Activated naive CD4-positive, alpha-beta T cell treated with anti-CD3 and anti-CD28 coated beads, Interleukin-2, amount 50 U/mL, for 72 hours (primary cell): ENCODE results near the gene POLD1. TPM values are rescaled to one million over a fixed set of nuclear protein-coding genes. Genes with fewer than 3 reads are reported as not detected.
A peak's percentile ranks its signal among the peaks of the same experiment; 100 is the strongest.

Experiments
- ATAC-seq, 2 donors: fragments of 150-1000 bp; cut with Tn5 transposase; 2 replicates each; pipeline ENCODE4 v1.10.0; 2021; ENCODE audit warnings: mild to moderate bottlenecking in 2 of 2, moderate library complexity in 2 of 2
- DNase-seq, 2 donors: peaks; one replicate each; pipeline ENCODE4 v3.0.0; 2021 to 2022; ENCODE audit warnings: low spot score in 2 of 2
- H3K27ac Mint-ChIP-seq, 2 donors: one replicate each; pipeline ENCODE4 v1.8.0; 2022; ENCODE audit warnings: mild to moderate bottlenecking in 2 of 2, mixed read lengths in 2 of 2
- H3K36me3 Mint-ChIP-seq, 2 donors: one replicate each; pipeline ENCODE4 v1.8.0; 2022; ENCODE audit warnings: mixed read lengths in 2 of 2
- H3K9me3 Mint-ChIP-seq, 2 donors: one replicate each; pipeline ENCODE4 v1.8.0; 2022; ENCODE audit warnings: mixed read lengths in 2 of 2
- total RNA-seq, 2 donors: library from RNA; stranded (reverse); gene quantifications; one replicate each; pipeline ENCODE4 v1.2.3, GENCODE V29; 2022

Gene POLD1
- total RNA-seq, 2 donors from 2014 or later, result 183 to 254 TPM

GRCh38 chr19:50361290-50362029 is 22.7 kb upstream of the POLD1 start:
- peaks cover 13 to 20% of the 10 kb centered on the region in 2 donors for H3K9me3 Mint-ChIP-seq
- DNase-seq (no peak), ATAC-seq (no peak)
- H3K27ac Mint-ChIP-seq, result peak overlapping the region; percentile 91
- peaks cover 43 to 65% of the 10 kb centered on the region in 2 donors for H3K36me3 Mint-ChIP-seq

DNA sequence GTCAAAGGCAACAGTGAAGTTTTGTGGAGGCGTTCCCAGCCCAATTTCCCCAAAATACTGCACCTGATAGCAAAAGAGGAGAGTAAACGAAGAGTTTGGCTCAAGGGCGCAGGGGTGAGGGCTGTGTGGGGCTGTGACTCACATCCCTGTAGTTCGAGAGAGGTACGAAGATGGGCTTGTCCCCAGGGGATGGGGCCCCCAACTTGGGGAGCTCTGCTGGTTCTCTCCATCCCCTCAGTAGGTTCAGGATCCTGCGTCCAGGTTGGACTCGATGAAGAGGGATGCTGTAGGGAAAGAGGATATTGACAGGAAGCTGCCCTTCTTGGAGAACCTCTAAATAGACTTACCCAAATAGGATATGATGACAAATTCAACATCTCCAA is 22.1 kb upstream of the POLD1 start:
- peaks cover 43 to 65% of the 10 kb centered on the region in 2 donors for H3K36me3 Mint-ChIP-seq
- H3K27ac Mint-ChIP-seq, result peak overlapping the region; percentile 91
- ATAC-seq (no peak), DNase-seq (no peak)
- H3K9me3 Mint-ChIP-seq, result peaks cover 13 to 20% of the 10 kb centered on the region in 2 donors

DNA sequence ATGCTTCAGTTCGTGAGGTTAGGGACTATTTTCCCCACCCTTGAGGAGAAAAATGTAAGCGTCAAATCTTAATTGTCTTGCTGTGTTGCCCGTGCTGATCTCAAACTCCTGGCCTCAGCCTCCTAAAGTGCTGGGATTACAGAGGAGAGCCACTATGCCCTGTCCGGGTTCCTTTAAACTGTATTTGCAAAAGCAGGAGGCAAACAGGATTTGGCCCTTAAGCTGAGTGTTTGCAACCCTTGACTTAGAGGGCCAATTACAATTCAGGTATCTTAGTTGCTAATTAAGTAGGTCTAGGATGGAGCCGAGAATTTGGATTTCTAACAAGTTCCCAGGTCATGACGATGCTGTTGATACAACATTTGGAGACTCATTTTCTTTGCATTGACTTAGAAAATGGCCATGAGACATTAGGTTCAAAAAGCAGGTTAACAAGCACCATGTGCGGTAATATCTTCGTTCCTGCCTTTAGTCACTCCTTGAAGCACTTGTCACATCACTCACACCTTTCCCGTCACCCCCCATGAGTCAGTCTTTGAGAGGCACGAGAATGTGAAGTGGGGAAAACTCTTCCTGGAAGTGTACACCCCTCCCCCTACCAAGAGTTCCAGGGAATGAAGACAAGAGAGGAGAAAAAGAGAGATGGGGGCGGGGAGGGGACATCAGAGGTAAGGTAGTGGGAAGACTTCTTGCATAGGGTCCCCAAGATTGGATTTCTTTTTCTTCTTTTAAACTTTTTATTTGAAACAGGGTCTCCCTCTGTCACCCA is 21.3 kb upstream of the POLD1 start:
- peak overlapping the region; percentile 91 to 98 for H3K27ac Mint-ChIP-seq
- peaks cover 39 to 65% of the 10 kb centered on the region in 2 donors for H3K36me3 Mint-ChIP-seq
- peaks cover 13 to 20% of the 10 kb centered on the region in 2 donors for H3K9me3 Mint-ChIP-seq
- ATAC-seq (peak; percentile 56 to 60), DNase-seq (peak in 1 of 2 donors; percentile 68)

DNA sequence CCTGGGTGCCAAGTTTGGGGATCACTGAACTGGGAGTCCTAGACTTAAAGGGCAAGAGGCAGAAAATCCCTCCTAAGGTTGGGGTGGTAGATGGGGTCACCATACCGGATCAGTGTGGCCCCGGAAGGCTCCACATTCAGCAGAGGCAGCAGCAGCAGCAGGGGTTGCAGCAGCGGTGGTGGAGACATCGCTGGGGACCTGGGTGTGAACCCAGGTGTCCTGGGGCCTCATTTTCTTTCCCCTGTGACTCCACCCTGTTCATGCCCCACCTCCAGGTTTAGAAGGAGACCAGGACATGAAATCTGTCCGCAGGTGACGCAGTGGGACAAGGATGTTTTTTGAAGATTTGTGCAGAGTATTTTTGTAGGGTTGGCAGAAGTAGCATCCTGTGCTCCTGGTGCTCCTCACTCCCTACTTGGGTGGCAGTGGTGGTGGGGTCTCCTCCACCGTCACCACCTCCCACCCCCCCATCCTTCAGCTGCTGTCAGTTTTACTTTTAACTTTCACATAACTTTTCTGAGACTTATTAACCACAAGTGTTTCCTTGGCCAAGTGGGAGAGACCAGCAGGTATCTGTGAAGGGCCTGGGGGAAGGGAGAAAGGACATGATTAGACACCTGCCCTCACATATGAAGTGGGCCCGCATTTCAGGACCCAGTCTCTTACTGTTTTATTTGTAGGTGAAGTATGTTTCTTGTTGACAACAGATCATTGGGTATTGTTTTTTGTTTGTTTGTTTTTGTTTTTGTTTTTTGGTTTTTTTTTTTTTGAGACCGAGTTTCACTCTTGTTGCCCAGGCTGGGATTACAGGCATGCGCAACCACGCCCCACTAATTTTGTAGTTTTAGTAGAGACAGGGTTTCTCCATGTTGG is 18.5 kb upstream of the POLD1 start, which contains the start of gene NAPSA:
Gene NAPSA, minus strand, starts transcription at position 206 of the 873 bp plus-strand sequence. Its CDS starts 18 bp downstream, at position 188.
- Mint-ChIP-seq H3K36me3 (peaks cover 19 to 39% of the 10 kb centered on the region in 2 donors), H3K9me3 (peaks cover 1 to 7% of the 10 kb centered on the region in 2 donors), H3K27ac (peak within 1 kb of the TSS; percentile 91 to 93)
- DNase-seq (no peak), ATAC-seq (peak in 1 of 2 donors; percentile 16)

- ATAC-seq (peak; percentile 55 to 75), DNase-seq (peak; percentile 80 to 85)
- Mint-ChIP-seq H3K27ac (peak overlapping the region; percentile 86 to 91), H3K9me3 (no peaks in the 10 kb centered on the region), H3K36me3 (peaks cover 5 to 9% of the 10 kb centered on the region in 2 donors)
Measured at GRCh38 chr19:50368649-50369570, 15.2 kb upstream of the POLD1 start.

DNA sequence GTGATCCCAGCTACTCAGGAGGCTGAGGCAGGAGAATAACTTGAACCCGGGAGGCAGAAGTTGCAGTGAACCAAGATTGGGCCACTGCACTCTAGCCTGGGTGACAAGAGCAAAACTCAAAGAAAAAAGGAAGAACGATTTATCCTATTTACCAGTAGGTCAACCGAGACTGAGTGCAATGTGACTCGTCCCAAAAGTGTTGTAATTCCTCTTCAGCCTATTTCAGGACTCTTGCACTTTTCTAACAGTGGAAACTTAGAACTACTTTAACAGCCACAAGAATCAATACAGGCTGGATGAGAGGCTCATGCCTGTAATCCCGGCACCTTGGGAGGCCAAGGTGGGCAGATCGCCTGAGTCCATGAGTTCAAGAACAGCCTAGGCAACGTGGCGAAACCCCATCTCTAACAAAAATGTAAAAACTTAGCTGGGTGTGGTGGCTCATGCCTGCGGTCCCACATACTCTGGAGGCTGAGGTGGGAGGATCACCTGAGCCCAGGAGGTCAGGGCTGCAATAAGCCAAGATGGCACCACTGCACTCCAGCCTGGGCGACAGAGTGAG is 12.2 kb upstream of the POLD1 start:
- Mint-ChIP-seq H3K36me3 (peaks cover 5 to 6% of the 10 kb centered on the region in 2 donors), H3K27ac (no peak overlapping the region), H3K9me3 (peaks cover 0 to 4% of the 10 kb centered on the region in 2 donors)
- DNase-seq (no peak), ATAC-seq (no peak)

DNA sequence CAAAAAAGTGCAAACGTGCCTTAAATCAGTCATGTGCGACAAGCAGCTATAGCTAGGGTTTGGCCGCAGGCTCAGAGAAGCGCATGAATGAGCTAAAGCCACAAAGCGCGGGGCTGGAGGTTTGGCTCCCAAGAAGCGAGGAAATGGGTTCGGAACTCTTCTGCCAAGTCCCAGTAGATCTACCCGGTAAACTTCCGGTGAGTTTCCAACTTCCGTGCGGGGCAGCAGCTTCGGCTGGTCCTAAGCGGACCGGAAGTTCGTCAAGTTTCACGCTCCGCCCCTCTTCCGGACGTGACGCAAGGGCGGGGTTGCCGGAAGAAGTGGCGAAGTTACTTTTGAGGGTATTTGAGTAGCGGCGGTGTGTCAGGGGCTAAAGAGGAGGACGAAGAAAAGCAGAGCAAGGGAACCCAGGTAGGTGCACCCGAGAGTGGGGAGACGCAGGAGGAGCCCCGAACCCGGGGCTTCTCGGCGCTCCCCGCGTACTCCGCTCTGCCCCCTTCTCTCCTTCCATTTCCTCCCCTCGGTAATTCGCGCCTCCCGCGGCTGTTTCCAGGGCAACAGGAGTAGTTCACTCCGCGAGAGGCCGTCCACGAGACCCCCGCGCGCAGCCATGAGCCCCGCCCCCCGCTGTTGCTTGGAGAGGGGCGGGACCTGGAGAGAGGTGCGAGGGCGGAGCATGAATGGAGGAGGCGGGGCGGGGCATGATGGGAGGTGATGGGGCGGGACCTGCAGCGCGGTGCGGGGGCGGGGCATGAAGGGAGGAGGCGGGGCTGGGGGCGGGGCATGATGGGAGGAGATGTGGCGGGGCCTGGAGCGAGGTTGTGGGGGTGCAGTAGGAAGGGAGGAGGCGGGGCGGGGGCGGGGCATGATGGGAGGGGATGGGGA is 7.7 kb upstream of the POLD1 start, which contains the start of gene NR1H2:
Gene NR1H2, plus strand, starts transcription at position 292 of the 885 bp plus-strand sequence. CDS start 1,149 bp downstream, outside the sequence.
- H3K36me3 Mint-ChIP-seq, result peaks cover 4 to 24% of the 10 kb centered on the region in 2 donors

DNA sequence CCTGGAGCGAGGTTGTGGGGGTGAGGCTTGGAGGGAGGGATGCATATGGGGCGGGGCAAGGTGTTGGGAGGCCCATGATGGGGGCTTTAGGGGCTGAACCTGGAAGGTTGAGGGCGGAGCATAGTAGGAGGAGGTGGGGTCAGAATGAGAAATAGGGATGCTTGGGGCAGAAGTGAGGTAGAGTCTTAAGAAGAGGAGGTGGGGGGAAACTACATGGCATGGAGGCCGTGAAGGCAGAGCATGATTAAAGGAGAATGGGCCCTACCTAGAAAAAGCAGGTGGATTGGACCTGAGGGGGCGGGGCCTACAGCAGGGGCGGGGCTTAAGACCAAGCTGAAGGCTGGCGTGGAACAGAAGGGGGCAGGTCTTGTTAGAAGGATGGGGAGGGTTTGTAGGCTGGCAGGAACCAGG is 7.1 kb upstream of the POLD1 start:
- peaks cover 0 to 4% of the 10 kb centered on the region in 2 donors for H3K9me3 Mint-ChIP-seq
- H3K36me3 Mint-ChIP-seq, result peaks cover 4 to 27% of the 10 kb centered on the region in 2 donors
- H3K27ac Mint-ChIP-seq, result peak overlapping the region; percentile 95 to 100
- no peak for DNase-seq
- ATAC-seq, result peak; percentile 3 to 42

More for the DNA sequence above, 7.7 kb upstream of the POLD1 start, which contains the start of gene NR1H2:
- peaks cover 0 to 4% of the 10 kb centered on the region in 2 donors for H3K9me3 Mint-ChIP-seq
- DNase-seq (peak; percentile 93), ATAC-seq (peak; percentile 93 to 96)
- H3K27ac Mint-ChIP-seq, result peak within 1 kb of the TSS; percentile 95 to 100

DNA sequence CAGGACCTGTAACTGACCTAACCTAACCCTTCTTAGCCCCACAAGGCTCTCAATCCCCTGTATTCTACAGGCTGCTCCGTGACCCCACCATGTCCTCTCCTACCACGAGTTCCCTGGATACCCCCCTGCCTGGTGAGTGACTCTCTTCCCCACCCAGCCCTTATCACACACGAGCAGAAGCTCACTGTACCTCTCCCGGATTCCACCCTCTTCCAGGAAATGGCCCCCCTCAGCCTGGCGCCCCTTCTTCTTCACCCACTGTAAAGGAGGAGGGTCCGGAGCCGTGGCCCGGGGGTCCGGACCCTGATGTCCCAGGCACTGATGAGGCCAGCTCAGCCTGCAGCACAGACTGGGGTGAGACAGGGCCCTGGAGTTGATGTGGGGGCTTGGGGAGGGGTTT is 6.6 kb upstream of the POLD1 start:
- peaks cover 4 to 27% of the 10 kb centered on the region in 2 donors for H3K36me3 Mint-ChIP-seq
- peak overlapping the region in 1 of 2 donors; percentile 95 for H3K27ac Mint-ChIP-seq
- no peak for ATAC-seq
- DNase-seq, result no peak
- peaks cover 0 to 4% of the 10 kb centered on the region in 2 donors for H3K9me3 Mint-ChIP-seq

DNA sequence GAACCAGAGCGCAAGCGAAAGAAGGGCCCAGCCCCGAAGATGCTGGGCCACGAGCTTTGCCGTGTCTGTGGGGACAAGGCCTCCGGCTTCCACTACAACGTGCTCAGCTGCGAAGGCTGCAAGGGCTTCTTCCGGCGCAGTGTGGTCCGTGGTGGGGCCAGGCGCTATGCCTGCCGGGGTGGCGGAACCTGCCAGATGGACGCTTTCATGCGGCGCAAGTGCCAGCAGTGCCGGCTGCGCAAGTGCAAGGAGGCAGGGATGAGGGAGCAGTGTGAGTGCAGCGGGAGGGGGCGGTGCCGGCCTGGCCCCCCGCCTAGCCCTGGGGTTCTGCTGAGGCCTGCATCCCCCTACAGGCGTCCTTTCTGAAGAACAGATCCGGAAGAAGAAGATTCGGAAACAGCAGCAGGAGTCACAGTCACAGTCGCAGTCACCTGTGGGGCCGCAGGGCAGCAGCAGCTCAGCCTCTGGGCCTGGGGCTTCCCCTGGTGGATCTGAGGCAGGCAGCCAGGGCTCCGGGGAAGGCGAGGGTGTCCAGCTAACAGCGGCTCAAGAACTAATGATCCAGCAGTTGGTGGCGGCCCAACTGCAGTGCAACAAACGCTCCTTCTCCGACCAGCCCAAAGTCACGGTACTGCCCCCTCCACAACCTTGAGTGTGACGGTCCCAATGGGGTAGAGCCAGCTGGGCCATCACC is 5.8 kb upstream of the POLD1 start:
- Mint-ChIP-seq H3K27ac (peak overlapping the region in 1 of 2 donors; percentile 95), H3K36me3 (peaks cover 4 to 27% of the 10 kb centered on the region in 2 donors), H3K9me3 (peaks cover 0 to 4% of the 10 kb centered on the region in 2 donors)
- no peak for ATAC-seq
- no peak for DNase-seq

DNA sequence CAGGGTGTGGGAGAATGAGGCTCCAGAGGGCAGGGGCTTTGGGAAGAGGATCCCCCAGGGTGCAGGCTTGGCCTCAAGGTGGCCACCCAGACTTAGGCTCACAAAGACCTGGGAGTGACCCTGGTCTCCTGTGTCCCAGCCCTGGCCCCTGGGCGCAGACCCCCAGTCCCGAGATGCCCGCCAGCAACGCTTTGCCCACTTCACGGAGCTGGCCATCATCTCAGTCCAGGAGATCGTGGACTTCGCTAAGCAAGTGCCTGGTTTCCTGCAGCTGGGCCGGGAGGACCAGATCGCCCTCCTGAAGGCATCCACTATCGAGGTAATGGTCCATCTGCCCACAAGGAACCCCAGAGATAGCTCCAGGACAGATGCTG is 5.3 kb upstream of the POLD1 start:
- H3K9me3 Mint-ChIP-seq, result peaks cover 0 to 4% of the 10 kb centered on the region in 2 donors
- peaks cover 4 to 27% of the 10 kb centered on the region in 2 donors for H3K36me3 Mint-ChIP-seq
- no peak overlapping the region for H3K27ac Mint-ChIP-seq
- ATAC-seq (no peak), DNase-seq (no peak)

DNA sequence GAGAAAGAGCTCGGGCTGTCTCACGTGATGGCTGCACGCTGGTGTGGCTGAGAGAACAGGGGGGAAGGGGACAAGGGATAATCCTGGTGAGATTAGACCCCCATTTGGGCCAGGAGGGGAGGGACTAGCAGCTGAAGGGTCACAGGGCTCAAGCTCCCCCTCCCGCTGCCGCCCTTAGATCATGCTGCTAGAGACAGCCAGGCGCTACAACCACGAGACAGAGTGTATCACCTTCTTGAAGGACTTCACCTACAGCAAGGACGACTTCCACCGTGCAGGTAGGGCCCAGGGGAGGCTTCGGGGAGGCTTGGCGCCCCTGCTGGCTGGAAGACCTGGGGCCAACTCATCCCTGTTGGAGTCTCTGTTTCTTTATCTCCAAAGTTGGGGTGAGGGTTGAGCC is 4.5 kb upstream of the POLD1 start:
- Mint-ChIP-seq H3K9me3 (peaks cover 0 to 4% of the 10 kb centered on the region in 2 donors), H3K27ac (peak overlapping the region in 1 of 2 donors; percentile 9), H3K36me3 (peaks cover 12 to 35% of the 10 kb centered on the region in 2 donors)
- DNase-seq, result no peak
- ATAC-seq, result no peak

- peaks cover 0 to 4% of the 10 kb centered on the region in 2 donors for H3K9me3 Mint-ChIP-seq
- ATAC-seq (no peak), DNase-seq (no peak)
- H3K36me3 Mint-ChIP-seq, result peaks cover 17 to 40% of the 10 kb centered on the region in 2 donors
- H3K27ac Mint-ChIP-seq, result peak overlapping the region in 1 of 2 donors; percentile 82
Measured at GRCh38 chr19:50380137-50380536, 4.0 kb upstream of the POLD1 start.
